GM04503 (cell line): ENCODE measurements around the gene GGPS1.
"Not testable (repeated sequence)": the region's sequence is repeated elsewhere in the genome, so short reads cannot be mapped to it uniquely, and the experiment has no call there.

Experiments used
- DNase-seq: peaks from one replicate; pipeline ENCODE4 v3.0.0-alpha.2; 2012; ENCODE audit warnings: low read depth

Gene GGPS1

GRCh38 chr1:235328271-235329138 lies at the start of gene GGPS1:
Gene GGPS1 (plus strand): TSS chr1:235328570. CDS start chr1:235335265, 6,695 bp downstream.
- peak; percentile 100 for DNase-seq

- no peak for DNase-seq
These were observed 49.5 kb upstream of the GGPS1 start for GRCh38 chr1:235278915-235279292.

- DNase-seq = no peak
These were observed 48.7 kb upstream of the GGPS1 start for GRCh38 chr1:235279694-235280093.

- DNase-seq = no peak
These were observed 47.9 kb upstream of the GGPS1 start for GRCh38 chr1:235280467-235280866.

GRCh38 chr1:235283636-235284035 lies 44.7 kb upstream of the GGPS1 start:
- DNase-seq = not testable (repeated sequence)

GRCh38 chr1:235284231-235284769 lies 44.1 kb upstream of the GGPS1 start:
- DNase-seq = no peak

- no peak for DNase-seq
These were observed 41.7 kb upstream of the GGPS1 start for GRCh38 chr1:235286667-235287066.

GRCh38 chr1:235287208-235287882 lies 41.0 kb upstream of the GGPS1 start:
- no peak for DNase-seq

- DNase-seq = no peak
These were observed 38.3 kb upstream of the GGPS1 start for GRCh38 chr1:235289859-235290739.

GRCh38 chr1:235290740-235291502 lies 37.4 kb upstream of the GGPS1 start:
- no peak for DNase-seq

- DNase-seq = no peak
These were observed 36.7 kb upstream of the GGPS1 start for GRCh38 chr1:235291599-235292091.

GRCh38 chr1:235292790-235293189 lies 35.6 kb upstream of the GGPS1 start:
- no peak for DNase-seq

- DNase-seq = no peak
These were observed 34.9 kb upstream of the GGPS1 start for GRCh38 chr1:235293322-235293942.

- no peak for DNase-seq
These were observed 32.4 kb upstream of the GGPS1 start for GRCh38 chr1:235295902-235296350.

GRCh38 chr1:235296729-235297128 lies 31.6 kb upstream of the GGPS1 start:
- DNase-seq = no peak

- no peak for DNase-seq
These were observed 30.8 kb upstream of the GGPS1 start for GRCh38 chr1:235297579-235297978.

GRCh38 chr1:235298758-235299157 lies 29.6 kb upstream of the GGPS1 start:
- DNase-seq = no peak

GRCh38 chr1:235299169-235299858 lies 29.1 kb upstream of the GGPS1 start:
- no peak for DNase-seq

- no peak for DNase-seq
These were observed 26.2 kb upstream of the GGPS1 start for GRCh38 chr1:235302143-235302542.
